ENCODE results near the gene TCOF1.

DNA sequence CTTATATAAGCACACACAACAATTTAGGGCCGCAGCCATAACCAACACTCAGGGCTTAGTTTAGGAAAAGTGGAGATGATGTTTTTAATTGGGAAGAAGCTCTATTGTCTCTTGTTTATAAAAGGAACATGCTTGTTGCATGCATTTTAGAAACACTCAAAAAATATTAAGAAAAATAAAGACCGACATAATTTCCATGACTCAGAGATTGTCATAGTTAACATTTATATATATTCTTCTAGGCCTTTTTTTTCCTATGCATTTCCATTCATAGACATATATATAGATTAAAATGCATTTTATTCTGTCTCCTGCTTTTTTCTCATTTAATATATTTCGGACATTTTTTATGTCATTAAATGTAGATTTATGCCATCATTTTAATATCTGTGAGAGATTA is 41.2 kb upstream of the TCOF1 start:
- no peak for TF ChIP-seq POLR2A (IDR thresholded peaks at IDR 0.05; ENCODE audit: low read depth, low read length)
- TF ChIP-seq, protein P1, sequence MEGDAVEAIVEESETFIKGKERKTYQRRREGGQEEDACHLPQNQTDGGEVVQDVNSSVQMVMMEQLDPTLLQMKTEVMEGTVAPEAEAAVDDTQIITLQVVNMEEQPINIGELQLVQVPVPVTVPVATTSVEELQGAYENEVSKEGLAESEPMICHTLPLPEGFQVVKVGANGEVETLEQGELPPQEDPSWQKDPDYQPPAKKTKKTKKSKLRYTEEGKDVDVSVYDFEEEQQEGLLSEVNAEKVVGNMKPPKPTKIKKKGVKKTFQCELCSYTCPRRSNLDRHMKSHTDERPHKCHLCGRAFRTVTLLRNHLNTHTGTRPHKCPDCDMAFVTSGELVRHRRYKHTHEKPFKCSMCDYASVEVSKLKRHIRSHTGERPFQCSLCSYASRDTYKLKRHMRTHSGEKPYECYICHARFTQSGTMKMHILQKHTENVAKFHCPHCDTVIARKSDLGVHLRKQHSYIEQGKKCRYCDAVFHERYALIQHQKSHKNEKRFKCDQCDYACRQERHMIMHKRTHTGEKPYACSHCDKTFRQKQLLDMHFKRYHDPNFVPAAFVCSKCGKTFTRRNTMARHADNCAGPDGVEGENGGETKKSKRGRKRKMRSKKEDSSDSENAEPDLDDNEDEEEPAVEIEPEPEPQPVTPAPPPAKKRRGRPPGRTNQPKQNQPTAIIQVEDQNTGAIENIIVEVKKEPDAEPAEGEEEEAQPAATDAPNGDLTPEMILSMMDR (IDR thresholded peaks at IDR 0.05; ENCODE audit: extremely low read depth in 1 of 2, insufficient read depth in 1 of 2, low read depth in 1 of 2, low read length in 2 of 2), result no peak
- TF ChIP-seq JUN (IDR thresholded peaks at IDR 0.05; ENCODE audit: borderline replicate concordance, insufficient read depth, insufficient read length, low read depth), result no peak
- no peak for TF ChIP-seq EZH2 (IDR thresholded peaks at IDR 0.05; ENCODE audit: borderline replicate concordance, low read depth, low read length, severe bottlenecking)
- TF ChIP-seq, protein P2, sequence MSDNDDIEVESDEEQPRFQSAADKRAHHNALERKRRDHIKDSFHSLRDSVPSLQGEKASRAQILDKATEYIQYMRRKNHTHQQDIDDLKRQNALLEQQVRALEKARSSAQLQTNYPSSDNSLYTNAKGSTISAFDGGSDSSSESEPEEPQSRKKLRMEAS (IDR thresholded peaks at IDR 0.05; ENCODE audit: insufficient read depth, insufficient read length), result no peak
- no peak for TF ChIP-seq POLR2AphosphoS5 (IDR thresholded peaks at IDR 0.05; ENCODE audit: insufficient read depth, low read depth, low read length)
- TF ChIP-seq MYC (IDR thresholded peaks at IDR 0.05; ENCODE audit: low read depth, low read length), result no peak
- TF ChIP-seq GATA2 (IDR thresholded peaks at IDR 0.05; ENCODE audit: insufficient read depth, insufficient read length, low read depth, low read length), result no peak

Measured in endothelial cell of umbilical vein (primary cell).